ENCODE measurements around the gene NOL3. TPM values are rescaled to one million over a fixed set of nuclear protein-coding genes. Genes with fewer than 3 reads are reported as not detected.

NOL3 gene
- total RNA-seq, 1 experiment from 2014 or later: 8.5 TPM

- CTCF ChIA-PET: interaction anchor here (0.7 to 3.8 kb wide), 4 partner anchors 11 to 169 kb away, joined by 3 to 88 read pairs (median 40); partner anchors contain the start of genes FBXL8, HSF4, NOL3 and TRADD
- DNase-seq (ENCODE audit: low spot score) (no peak), ATAC-seq (no peak)
- H3K9me3 Mint-ChIP-seq: no peaks in the 10 kb centered on the region
- peaks cover 29% of the 10 kb centered on the region for H3K27me3 Mint-ChIP-seq (ENCODE audit: low read depth)
- H3K36me3 Mint-ChIP-seq: no peaks in the 10 kb centered on the region
- peaks cover 29% of the 10 kb centered on the region for H3K4me1 Mint-ChIP-seq
- TF ChIP-seq MXD4 (CRISPR knock-in tag; IDR thresholded peaks at IDR 0.05; ENCODE audit: borderline replicate concordance) (no peak), MLX (CRISPR knock-in tag; IDR thresholded peaks at IDR 0.05) (no peak), ERG (CRISPR knock-in tag; IDR thresholded peaks at IDR 0.05) (no peak), CTCF (IDR thresholded peaks at IDR 0.05) (no peak), E2F5 (CRISPR knock-in tag; IDR thresholded peaks at IDR 0.05) (no peak), ZNF281 (CRISPR knock-in tag; IDR thresholded peaks at IDR 0.05) (no peak), HMGA2 (CRISPR knock-in tag; IDR thresholded peaks at IDR 0.05) (no peak), NFE2L1 (CRISPR knock-in tag; IDR thresholded peaks at IDR 0.05) (no peak), ETV6 (CRISPR knock-in tag; IDR thresholded peaks at IDR 0.05) (no peak)
- POLR2A ChIA-PET: interaction anchor here (0.6 kb wide), 1 partner anchor 259 kb away, joined by 3 read pairs; no protein-coding TSS in a partner anchor
- no peak overlapping the region for H3K27ac Mint-ChIP-seq
- H3K4me3 Mint-ChIP-seq: no peak overlapping the region
These were observed 17.0 kb downstream of the NOL3 start for GRCh38 chr16:67187175-67187890.

- DNase-seq (ENCODE audit: low spot score) (no peak), ATAC-seq (no peak)
- Mint-ChIP-seq H3K27ac (no peak overlapping the region), H3K4me3 (no peak overlapping the region), H3K36me3 (peaks cover 5% of the 10 kb centered on the region; the same call in 1 of the 2 replicates), H3K4me1 (peaks cover 37% of the 10 kb centered on the region), H3K27me3 (ENCODE audit: low read depth) (peaks cover 29% of the 10 kb centered on the region), H3K9me3 (no peaks in the 10 kb centered on the region)
- ChIA-PET CTCF (no interaction called here), POLR2A (no interaction called here)
- no peak for TF ChIP-seq IRF1 (CRISPR knock-in tag; IDR thresholded peaks at IDR 0.05)
- TF ChIP-seq RELA (CRISPR knock-in tag; IDR thresholded peaks at IDR 0.05; ENCODE audit: borderline replicate concordance): no peak
- no peak for TF ChIP-seq MYBL2 (CRISPR knock-in tag; IDR thresholded peaks at IDR 0.05)
- TF ChIP-seq TEAD4 (CRISPR knock-in tag; IDR thresholded peaks at IDR 0.05): no peak
- no peak for TF ChIP-seq FOXJ3 (CRISPR knock-in tag; IDR thresholded peaks at IDR 0.05; ENCODE audit: borderline replicate concordance)
- no peak for TF ChIP-seq ATF3 (CRISPR knock-in tag; conservative IDR thresholded peaks at IDR 0.05)
These were observed 18.0 kb downstream of the NOL3 start for GRCh38 chr16:67188323-67188722.
